Measurements from ENCODE around the gene C12orf43.

GRCh38 chr12:120964298-120964697 is 52.0 kb downstream of the C12orf43 start:
- TF ChIP-seq CTCF (conservative IDR thresholded peaks at IDR 0.05; ENCODE audit: low read depth, low read length) (no peak), EZH2phosphoT487 (IDR thresholded peaks at IDR 0.05; ENCODE audit: borderline replicate concordance, low read length) (no peak)
